Measurements from ENCODE around the gene NDUFAF3. TPM values are rescaled to one million over a fixed set of nuclear protein-coding genes. Genes with fewer than 3 reads are reported as not detected.

NDUFAF3 gene
- total RNA-seq, 2 donors from 2014 or later, result 62.2 to 98.4 TPM

DNA sequence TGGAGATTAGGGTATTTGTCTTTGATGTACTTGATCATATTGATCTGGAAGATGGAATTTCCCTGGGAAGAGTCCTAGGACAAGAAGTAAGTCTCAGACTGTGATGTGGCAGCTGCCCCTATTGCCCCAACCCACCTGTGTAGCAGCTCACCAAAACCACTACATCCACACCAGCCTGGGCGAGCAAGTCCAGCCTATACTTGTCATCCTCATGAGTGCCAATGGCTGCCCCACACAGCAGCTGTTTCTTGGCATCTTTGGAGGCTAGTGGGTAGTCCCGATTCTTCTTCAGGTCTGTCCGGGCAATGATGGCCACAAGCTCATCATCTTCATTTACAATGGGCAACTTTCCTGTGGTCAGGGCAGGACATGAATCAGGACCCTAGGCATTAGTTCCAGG, 4.6 kb downstream of the NDUFAF3 start:
- H3K9me3 ChIP-seq, result no peaks in the 10 kb centered on the region
- TF ChIP-seq, protein P1, sequence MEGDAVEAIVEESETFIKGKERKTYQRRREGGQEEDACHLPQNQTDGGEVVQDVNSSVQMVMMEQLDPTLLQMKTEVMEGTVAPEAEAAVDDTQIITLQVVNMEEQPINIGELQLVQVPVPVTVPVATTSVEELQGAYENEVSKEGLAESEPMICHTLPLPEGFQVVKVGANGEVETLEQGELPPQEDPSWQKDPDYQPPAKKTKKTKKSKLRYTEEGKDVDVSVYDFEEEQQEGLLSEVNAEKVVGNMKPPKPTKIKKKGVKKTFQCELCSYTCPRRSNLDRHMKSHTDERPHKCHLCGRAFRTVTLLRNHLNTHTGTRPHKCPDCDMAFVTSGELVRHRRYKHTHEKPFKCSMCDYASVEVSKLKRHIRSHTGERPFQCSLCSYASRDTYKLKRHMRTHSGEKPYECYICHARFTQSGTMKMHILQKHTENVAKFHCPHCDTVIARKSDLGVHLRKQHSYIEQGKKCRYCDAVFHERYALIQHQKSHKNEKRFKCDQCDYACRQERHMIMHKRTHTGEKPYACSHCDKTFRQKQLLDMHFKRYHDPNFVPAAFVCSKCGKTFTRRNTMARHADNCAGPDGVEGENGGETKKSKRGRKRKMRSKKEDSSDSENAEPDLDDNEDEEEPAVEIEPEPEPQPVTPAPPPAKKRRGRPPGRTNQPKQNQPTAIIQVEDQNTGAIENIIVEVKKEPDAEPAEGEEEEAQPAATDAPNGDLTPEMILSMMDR (IDR thresholded peaks at IDR 0.05), result no peak
- no peak for DNase-seq
- no peak overlapping the region for H3K4me3 ChIP-seq
- intact Hi-C loops (cut with DNase I), result no loop called here
- H3K27me3 ChIP-seq, result no peaks in the 10 kb centered on the region
- peaks cover 4% of the 10 kb centered on the region for H3K36me3 ChIP-seq
- H3K9ac ChIP-seq (ENCODE audit: low read depth in 2 of 2, low read length in 2 of 2), result no peak overlapping the region
- H3K4me1 ChIP-seq, result peaks cover 15% of the 10 kb centered on the region
- H3K27ac ChIP-seq, result no peak overlapping the region

DNA sequence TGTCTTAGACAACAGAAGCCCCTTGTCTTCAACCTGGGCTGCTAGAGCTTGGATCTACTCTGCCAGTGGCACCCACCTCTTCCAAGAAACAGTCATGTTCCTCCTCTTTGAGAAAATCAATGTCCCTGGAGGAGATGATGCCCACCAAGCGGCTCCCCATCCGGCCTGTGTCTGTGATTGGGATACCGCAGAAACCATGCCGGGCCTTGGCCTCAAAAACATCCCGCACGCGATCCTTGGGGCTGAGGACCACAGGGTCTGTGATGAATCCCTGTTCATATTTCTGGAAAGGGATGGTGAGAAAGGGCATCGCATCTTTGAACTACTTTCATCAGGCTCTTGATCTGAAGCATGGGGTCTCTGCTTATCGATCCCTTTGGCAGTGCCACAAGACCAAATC, 5.7 kb downstream of the NDUFAF3 start:
- Histone ChIP-seq H3K9ac (ENCODE audit: low read depth in 2 of 2, low read length in 2 of 2) (peak overlapping the region in 1 of 2 donors; percentile 91), H3K27ac (no peak overlapping the region), H3K4me1 (peaks cover 15% of the 10 kb centered on the region), H3K27me3 (no peaks in the 10 kb centered on the region), H3K36me3 (peaks cover 8% of the 10 kb centered on the region), H3K9me3 (no peaks in the 10 kb centered on the region), H3K4me3 (no peak overlapping the region)
- intact Hi-C loops (cut with DNase I), result no loop called here
- TF ChIP-seq, protein P1 (IDR thresholded peaks at IDR 0.05), result no peak
- DNase-seq, result no peak

DNA sequence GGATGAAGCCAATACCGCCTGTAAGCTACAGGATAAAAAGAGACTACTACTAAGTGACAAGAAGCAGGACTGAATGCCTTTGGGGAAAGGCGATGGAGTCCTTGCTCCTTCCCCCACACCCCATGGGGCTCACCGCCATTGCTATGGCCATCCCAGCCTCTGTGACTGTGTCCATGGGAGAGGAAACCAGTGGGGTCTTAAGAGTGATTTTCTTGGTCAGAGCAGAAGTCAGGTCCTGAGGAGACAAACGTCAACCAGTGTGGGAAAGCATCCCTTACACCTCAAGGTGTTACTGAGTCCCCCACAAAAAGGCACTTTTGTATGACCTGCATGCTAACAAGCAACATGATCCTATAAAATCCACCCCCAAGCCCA, 6.4 kb downstream of the NDUFAF3 start:
- no peaks in the 10 kb centered on the region for H3K27me3 ChIP-seq
- peaks cover 8% of the 10 kb centered on the region for H3K4me1 ChIP-seq
- no peaks in the 10 kb centered on the region for H3K9me3 ChIP-seq
- peak overlapping the region; percentile 66 for H3K4me3 ChIP-seq
- H3K27ac ChIP-seq, result peak overlapping the region; percentile 77
- H3K36me3 ChIP-seq, result peaks cover 14% of the 10 kb centered on the region
- intact Hi-C loops (cut with DNase I), result no loop called here
- H3K9ac ChIP-seq (ENCODE audit: low read depth in 2 of 2, low read length in 2 of 2), result peak overlapping the region; percentile 91 to 97
- TF ChIP-seq, protein P1 (IDR thresholded peaks at IDR 0.05), result no peak
- DNase-seq, result no peak

DNA sequence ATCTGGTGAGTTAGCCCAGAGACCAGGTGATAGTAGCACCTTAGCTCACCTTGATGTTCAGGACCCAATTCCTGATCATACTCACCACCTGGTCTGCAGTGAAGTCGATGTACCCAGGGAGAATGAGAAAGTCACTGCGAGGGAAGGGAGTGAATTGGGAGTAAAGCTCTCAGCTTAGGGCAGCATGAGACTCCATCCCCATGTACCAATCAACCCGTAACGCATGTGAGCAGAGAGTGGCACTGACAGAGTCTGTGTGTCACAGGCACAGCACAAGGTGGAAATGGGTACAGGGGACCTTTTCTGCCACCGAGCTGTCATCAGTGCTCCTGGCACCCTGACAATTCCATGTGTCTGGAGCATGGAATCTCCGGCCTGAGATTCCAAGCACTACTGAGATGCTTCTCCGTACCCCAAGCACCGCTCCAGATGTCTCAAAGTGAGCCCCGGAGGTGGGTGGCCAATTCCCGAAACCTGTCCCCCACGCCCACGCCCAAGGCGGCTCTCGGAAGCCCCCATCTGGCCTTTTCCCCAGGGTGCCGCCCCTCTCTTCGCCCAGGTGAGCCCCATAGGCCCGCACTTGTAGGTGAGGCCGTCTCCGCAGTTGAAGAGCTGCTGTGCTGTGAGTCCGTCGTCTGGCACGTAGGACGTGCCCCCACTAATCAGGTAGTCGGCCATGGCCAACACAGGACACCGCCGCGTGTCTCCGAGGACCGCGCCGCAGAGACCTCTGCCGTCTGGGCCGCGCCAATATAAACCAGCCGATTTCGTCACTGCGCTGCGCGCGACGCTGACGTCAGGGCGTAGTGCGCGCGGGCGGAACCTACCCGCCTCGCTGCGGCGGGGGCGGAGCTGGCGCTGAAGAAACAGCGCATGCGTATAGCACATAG, 7.0 kb downstream of the NDUFAF3 start, which contains the start of gene IMPDH2:
IMPDH2 (minus strand) TSS at position 726 of the 890 bp plus-strand sequence; CDS start at position 678, 48 bp downstream.
- peaks cover 17% of the 10 kb centered on the region for H3K36me3 ChIP-seq
- TF ChIP-seq, protein P1 (IDR thresholded peaks at IDR 0.05), result no peak
- peaks cover 7% of the 10 kb centered on the region for H3K4me1 ChIP-seq
- H3K4me3 ChIP-seq, result peak within 1 kb of the TSS; percentile 66
- peak; percentile 94 for DNase-seq
- no peaks in the 10 kb centered on the region for H3K9me3 ChIP-seq
- H3K27ac ChIP-seq, result peak within 1 kb of the TSS; percentile 77
- no peaks in the 10 kb centered on the region for H3K27me3 ChIP-seq
- intact Hi-C loops (cut with DNase I), result no loop called here
- H3K9ac ChIP-seq (ENCODE audit: low read depth in 2 of 2, low read length in 2 of 2), result peak within 1 kb of the TSS; percentile 91 to 97

DNA sequence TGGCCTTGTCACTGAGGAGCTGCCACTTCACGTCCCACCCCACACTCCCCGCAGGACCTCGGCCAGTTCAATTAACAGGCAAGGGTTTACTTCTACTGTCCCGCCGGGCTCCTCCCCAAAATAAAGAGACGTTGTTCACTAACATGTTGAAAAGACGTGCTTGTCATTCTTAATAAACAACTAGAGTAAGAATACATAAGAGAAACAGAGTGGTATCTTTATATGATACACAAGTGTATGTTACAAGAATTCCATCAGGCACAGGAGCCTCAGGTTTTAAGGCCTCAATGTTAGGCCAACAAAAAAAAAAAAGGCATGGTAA, 7.6 kb downstream of the NDUFAF3 start:
- Histone ChIP-seq H3K36me3 (peaks cover 13% of the 10 kb centered on the region), H3K9me3 (no peaks in the 10 kb centered on the region), H3K4me3 (peak overlapping the region; percentile 66), H3K27me3 (no peaks in the 10 kb centered on the region), H3K27ac (peak overlapping the region; percentile 77), H3K4me1 (peaks cover 7% of the 10 kb centered on the region), H3K9ac (ENCODE audit: low read depth in 2 of 2, low read length in 2 of 2) (peak overlapping the region in 1 of 2 donors; percentile 91)
- intact Hi-C loops (cut with DNase I), result no loop called here
- no peak for DNase-seq
- TF ChIP-seq, protein P1 (IDR thresholded peaks at IDR 0.05), result no peak

All from colonic mucosa (tissue), 4 donors.